Inflammatory macrophage (primary cell): ENCODE data around the gene KDM4C.
"Not testable (repeated sequence)": the region's sequence is repeated elsewhere in the genome, so short reads cannot be mapped to it uniquely, and the experiment has no call there.

ENCODE experiments used
- DNase-seq, 2 donors: peaks; one replicate each; pipeline ENCODE4 v3.0.0-alpha.2; 2020 to 2022

Gene KDM4C

GRCh38 chr9:6938447-6938846, 180.7 kb downstream of the KDM4C start:
- DNase-seq = no peak

GRCh38 chr9:6938873-6939272, 181.1 kb downstream of the KDM4C start:
- no peak for DNase-seq

- DNase-seq = no peak
These were observed 183.7 kb downstream of the KDM4C start for GRCh38 chr9:6941501-6941900.

GRCh38 chr9:6942406-6942805, 184.6 kb downstream of the KDM4C start:
- no peak for DNase-seq

GRCh38 chr9:6943293-6943692, 185.5 kb downstream of the KDM4C start:
- no peak for DNase-seq

- DNase-seq = peak in 1 of 2 donors; percentile 22
These were observed 186.3 kb downstream of the KDM4C start for GRCh38 chr9:6944093-6944551.

GRCh38 chr9:6944896-6945295, 187.1 kb downstream of the KDM4C start:
- DNase-seq = no peak

- DNase-seq = no peak
These were observed 188.0 kb downstream of the KDM4C start for GRCh38 chr9:6945816-6946215.

- no peak for DNase-seq
These were observed 188.9 kb downstream of the KDM4C start for GRCh38 chr9:6946583-6947166.

- DNase-seq = not testable (repeated sequence)
These were observed 191.1 kb downstream of the KDM4C start for GRCh38 chr9:6948921-6949320.

- DNase-seq = no peak
These were observed 197.6 kb downstream of the KDM4C start for GRCh38 chr9:6955251-6955921.

- DNase-seq = no peak
These were observed 199.1 kb downstream of the KDM4C start for GRCh38 chr9:6956879-6957278.

GRCh38 chr9:6959270-6960000, 201.7 kb downstream of the KDM4C start:
- no peak for DNase-seq

GRCh38 chr9:6960777-6961176, 203.0 kb downstream of the KDM4C start:
- DNase-seq = no peak

- DNase-seq = no peak
These were observed 204.2 kb downstream of the KDM4C start for GRCh38 chr9:6961845-6962522.

- DNase-seq = no peak
These were observed 207.8 kb downstream of the KDM4C start for GRCh38 chr9:6965566-6965965.

- DNase-seq = no peak
These were observed 210.5 kb downstream of the KDM4C start for GRCh38 chr9:6968271-6968670.

- DNase-seq = no peak
These were observed 212.0 kb downstream of the KDM4C start for GRCh38 chr9:6969805-6970204.

GRCh38 chr9:6973089-6973488, 215.3 kb downstream of the KDM4C start:
- DNase-seq = no peak

GRCh38 chr9:6973762-6974161, 216.0 kb downstream of the KDM4C start:
- peak; percentile 9 to 17 for DNase-seq

- DNase-seq = no peak
These were observed 217.4 kb downstream of the KDM4C start for GRCh38 chr9:6975198-6975597.

- no peak for DNase-seq
These were observed 220.0 kb downstream of the KDM4C start for GRCh38 chr9:6977761-6978160.

GRCh38 chr9:6978591-6978990, 220.8 kb downstream of the KDM4C start:
- DNase-seq = no peak
